HEK293 (cell line): ENCODE measurements around the gene DPYSL4.

Experiments used
- CTCF ChIA-PET: fragments of 350-600 bp; formaldehyde crosslinking; extraction: SDS; loops from one replicate; lab custom pipeline; 2021; ENCODE audit warnings: antibody characterized with exemption; lab: Yijun Ruan, JAX
- POLR2A ChIA-PET: fragments of 300-600 bp; formaldehyde crosslinking; extraction: SDS; loops from one replicate; lab custom pipeline; 2020; ENCODE audit warnings: antibody characterized with exemption, inconsistent platforms; lab: Yijun Ruan, JAX
- H3K27ac ChIP-seq: fragments of 200-500 bp; sonication (Bioruptor generic); 2 replicates; pipeline ENCODE4 v1.5.1; 2014; ENCODE audit warnings: low read depth, low read length, control low read depth, inconsistent platforms; ENCODE audit errors: extremely low read depth
- H3K36me3 ChIP-seq, 2 experiments: fragments of 200-500 bp in 1 of 2; sonication (Bioruptor generic) in 1 of 2; 1 replicate in 1 of 2; 2 replicates in 1 of 2; pipeline ENCODE4 v1.5.1; 2014 to 2017; ENCODE audit warnings: inconsistent platforms in 2 of 2, low read length in 2 of 2; ENCODE audit not compliant: control insufficient read depth in 2 of 2, insufficient read depth in 1 of 2
- H3K4me1 ChIP-seq: fragments of 200-500 bp; sonication (Bioruptor generic); 2 replicates; pipeline ENCODE4 v1.5.1; 2014; ENCODE audit warnings: mild to moderate bottlenecking, low read length, inconsistent platforms; ENCODE audit not compliant: control insufficient read depth, insufficient read depth
- H3K4me3 ChIP-seq: 2 replicates; pipeline ENCODE4 v1.5.1; 2011; ENCODE audit warnings: low read depth, mild to moderate bottlenecking, control low read depth, low read length, moderate library complexity
- H3K9me3 ChIP-seq: fragments of 200-500 bp; sonication (Bioruptor generic); 2 replicates; pipeline ENCODE4 v1.5.1; 2014; ENCODE audit warnings: low read depth, low read length, inconsistent platforms; ENCODE audit not compliant: control insufficient read depth, insufficient read depth
- OSR2 ChIP-seq: fragments of 450-650 bp; formaldehyde crosslinking; IDR thresholded peaks from 2 replicates; pipeline ENCODE4 v1.5.1; 2016; ENCODE audit warnings: missing biosample characterization, missing genetic modification characterization
- PRDM1 ChIP-seq: fragments of 450-650 bp; formaldehyde crosslinking; IDR thresholded peaks from 2 replicates; pipeline ENCODE4; 2016; ENCODE audit warnings: missing biosample characterization, missing genetic modification characterization
- SALL2 ChIP-seq: fragments of 450-650 bp; formaldehyde crosslinking; IDR thresholded peaks from 2 replicates; pipeline ENCODE4 v1.5.0; 2017; ENCODE audit warnings: missing biosample characterization, mild to moderate bottlenecking, missing genetic modification characterization, borderline replicate concordance
- SP2 ChIP-seq: fragments of 450-650 bp; formaldehyde crosslinking; IDR thresholded peaks from 2 replicates; pipeline ENCODE4 v1.5.1; 2016; ENCODE audit warnings: missing biosample characterization, missing genetic modification characterization
- SP3 ChIP-seq: fragments of 450-650 bp; formaldehyde crosslinking; IDR thresholded peaks from 2 replicates; pipeline ENCODE4 v1.5.1; 2016; ENCODE audit warnings: missing biosample characterization, missing genetic modification characterization
- SP7 ChIP-seq: fragments of 450-650 bp; formaldehyde crosslinking; IDR thresholded peaks from 2 replicates; pipeline ENCODE4 v1.5.1; 2016; ENCODE audit warnings: missing biosample characterization, missing genetic modification characterization
- ZBTB17 ChIP-seq: fragments of 450-650 bp; formaldehyde crosslinking; IDR thresholded peaks from 2 replicates; pipeline ENCODE4 v1.5.1; 2016; ENCODE audit warnings: missing biosample characterization, missing genetic modification characterization
- ZBTB20 ChIP-seq: fragments of 450-650 bp; formaldehyde crosslinking; IDR thresholded peaks from 2 replicates; pipeline ENCODE4 v1.5.1; 2016; ENCODE audit warnings: missing biosample characterization, missing genetic modification characterization
- ZNF138 ChIP-seq: fragments of 450-650 bp; formaldehyde crosslinking; IDR thresholded peaks from 2 replicates; pipeline ENCODE4 v1.5.1; 2016; ENCODE audit warnings: missing biosample characterization, missing genetic modification characterization, borderline replicate concordance
- ZNF174 ChIP-seq: fragments of 450-650 bp; formaldehyde crosslinking; IDR thresholded peaks from 2 replicates; pipeline ENCODE4 v1.5.0; 2017; ENCODE audit warnings: missing biosample characterization, mild to moderate bottlenecking, missing genetic modification characterization
- ZNF221 ChIP-seq: fragments of 450-650 bp; formaldehyde crosslinking; IDR thresholded peaks from 2 replicates; pipeline ENCODE4 v1.5.1; 2017; ENCODE audit warnings: missing biosample characterization, missing genetic modification characterization, borderline replicate concordance
- ZNF292 ChIP-seq: fragments of 450-650 bp; formaldehyde crosslinking; IDR thresholded peaks from 2 replicates; pipeline ENCODE4 v1.5.1; 2016; ENCODE audit warnings: low read depth, missing biosample characterization, missing genetic modification characterization, borderline replicate concordance
- ZNF311 ChIP-seq: fragments of 450-650 bp; formaldehyde crosslinking; IDR thresholded peaks from 2 replicates; pipeline ENCODE4 v1.5.1; 2017; ENCODE audit warnings: missing biosample characterization, missing genetic modification characterization, borderline replicate concordance
- ZNF335 ChIP-seq: fragments of 450-650 bp; formaldehyde crosslinking; conservative IDR thresholded peaks from 2 replicates; pipeline ENCODE4 v1.5.1; 2016; ENCODE audit warnings: missing biosample characterization, missing genetic modification characterization
- ZNF354C ChIP-seq: fragments of 450-650 bp; formaldehyde crosslinking; IDR thresholded peaks from 2 replicates; pipeline ENCODE4 v1.5.1; 2016; ENCODE audit warnings: missing biosample characterization, missing genetic modification characterization, low read depth, borderline replicate concordance
- ZNF366 ChIP-seq: fragments of 450-650 bp; formaldehyde crosslinking; conservative IDR thresholded peaks from 2 replicates; pipeline ENCODE4 v1.5.1; 2016; ENCODE audit warnings: missing biosample characterization, missing genetic modification characterization
- ZNF391 ChIP-seq: fragments of 450-650 bp; formaldehyde crosslinking; IDR thresholded peaks from 2 replicates; pipeline ENCODE4 v1.5.1; 2016; ENCODE audit warnings: low read depth, missing biosample characterization, missing genetic modification characterization, borderline replicate concordance
- ZNF416 ChIP-seq: fragments of 450-650 bp; formaldehyde crosslinking; IDR thresholded peaks from 2 replicates; pipeline ENCODE4 v1.5.1; 2016; ENCODE audit warnings: missing biosample characterization, missing genetic modification characterization
- ZNF501 ChIP-seq: fragments of 450-650 bp; formaldehyde crosslinking; IDR thresholded peaks from 2 replicates; pipeline ENCODE4 v1.5.1; 2016; ENCODE audit warnings: missing biosample characterization, missing genetic modification characterization
- ZNF600 ChIP-seq: fragments of 450-650 bp; formaldehyde crosslinking; IDR thresholded peaks from 2 replicates; pipeline ENCODE4 v1.5.1; 2016; ENCODE audit warnings: missing biosample characterization, missing genetic modification characterization
- ZNF626 ChIP-seq: fragments of 450-650 bp; sonication (Bioruptor Pico); formaldehyde crosslinking; IDR thresholded peaks from 2 replicates; pipeline ENCODE4 v1.5.1; 2018; ENCODE audit warnings: missing biosample characterization, missing genetic modification characterization, inconsistent platforms
- ZNF677 ChIP-seq: fragments of 450-650 bp; IDR thresholded peaks from 2 replicates; pipeline ENCODE4 v1.5.0; 2018; ENCODE audit warnings: missing biosample characterization, mild to moderate bottlenecking, missing genetic modification characterization, moderate library complexity
- ZSCAN30 ChIP-seq: fragments of 450-650 bp; IDR thresholded peaks from 2 replicates; pipeline ENCODE4 v1.5.1; 2018; ENCODE audit warnings: missing biosample characterization, mild to moderate bottlenecking, missing genetic modification characterization, moderate library complexity
- TF ChIP-seq, protein P1 (sequence below): fragments of 450-650 bp; formaldehyde crosslinking; IDR thresholded peaks from 2 replicates; pipeline ENCODE4 v1.5.1; 2016; ENCODE audit warnings: missing biosample characterization, missing genetic modification characterization, borderline replicate concordance
- TF ChIP-seq, protein P2 (sequence below): fragments of 450-650 bp; formaldehyde crosslinking; IDR thresholded peaks from 2 replicates; pipeline ENCODE4 v1.5.1; 2016; ENCODE audit warnings: missing biosample characterization, missing genetic modification characterization
- TF ChIP-seq, protein P3 (sequence below): fragments of 450-650 bp; formaldehyde crosslinking; IDR thresholded peaks from 2 replicates; pipeline ENCODE4 v1.5.1; 2017; ENCODE audit warnings: missing biosample characterization, missing genetic modification characterization
- TF ChIP-seq, protein P4 (sequence below): fragments of 450-650 bp; formaldehyde crosslinking; IDR thresholded peaks from 2 replicates; pipeline ENCODE4 v1.5.1; 2016; ENCODE audit warnings: missing biosample characterization, missing genetic modification characterization, low read depth
- TF ChIP-seq, protein P5 (sequence below): fragments of 450-650 bp; formaldehyde crosslinking; IDR thresholded peaks from 2 replicates; pipeline ENCODE4 v1.5.1; 2017; ENCODE audit warnings: missing biosample characterization, missing genetic modification characterization

DPYSL4 gene

DNA sequence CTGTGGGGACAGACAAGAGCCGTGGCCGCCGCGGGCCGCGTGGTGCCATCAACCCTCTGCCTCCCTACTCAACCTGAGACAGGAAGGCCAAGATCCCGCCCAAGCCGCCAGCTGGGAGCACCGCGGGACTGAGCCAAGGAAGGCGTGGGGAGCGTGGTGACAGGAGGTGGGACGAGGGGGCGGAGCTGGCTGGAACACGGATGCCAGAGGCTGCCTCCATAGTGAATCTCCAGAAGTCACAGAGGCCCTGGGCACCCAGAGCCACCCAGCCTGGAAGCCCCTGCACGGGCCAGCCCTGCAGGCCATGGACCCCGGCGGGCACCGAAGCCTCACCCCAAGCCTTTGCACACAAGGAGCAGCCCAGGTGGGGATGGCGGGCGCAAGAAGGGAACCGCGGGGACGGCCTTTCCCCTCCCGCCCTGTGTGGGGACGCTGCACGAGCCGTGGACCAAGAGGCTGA is 18.1 kb upstream of the DPYSL4 start:
- CTCF ChIA-PET, result no interaction called here
- no peaks in the 10 kb centered on the region for H3K36me3 ChIP-seq

DNA sequence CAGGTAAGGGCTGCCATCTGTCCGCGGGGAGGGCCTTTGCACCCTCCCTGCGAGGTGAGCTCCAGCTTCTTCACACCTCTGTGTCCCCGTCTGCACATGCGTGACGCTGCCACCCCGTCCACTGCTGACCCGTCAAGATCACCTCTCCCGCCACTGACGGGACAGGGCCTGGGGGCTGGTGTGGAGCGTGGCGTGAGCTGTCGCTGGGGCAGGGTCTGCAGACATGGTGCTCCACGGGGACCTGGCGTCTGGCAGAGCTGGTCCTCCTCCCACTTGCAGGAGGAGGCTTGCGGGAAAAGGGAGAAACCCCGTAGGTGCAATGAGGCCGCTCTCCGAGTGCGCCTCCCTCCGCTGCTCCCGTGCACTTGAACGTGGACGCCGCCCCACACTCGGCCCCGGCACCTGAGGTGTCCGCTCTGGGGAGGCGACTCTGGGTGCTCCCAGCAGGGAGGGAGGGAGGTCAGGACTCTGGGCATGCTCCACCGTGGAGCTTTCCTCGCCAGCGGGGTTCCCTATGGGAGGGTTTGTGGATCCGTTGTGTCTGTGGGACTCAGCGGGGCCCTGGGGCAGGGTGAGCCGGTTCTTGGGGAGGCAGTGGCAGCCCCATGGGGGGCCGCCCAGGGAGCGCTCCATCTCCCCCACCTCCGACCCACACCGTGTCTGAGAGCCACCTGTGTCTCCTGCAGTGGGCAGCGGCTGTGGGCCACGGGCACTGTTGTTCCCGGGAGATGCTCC is 17.6 kb upstream of the DPYSL4 start:
- no peaks in the 10 kb centered on the region for H3K36me3 ChIP-seq
- H3K4me3 ChIP-seq, result no peak overlapping the region
- no peaks in the 10 kb centered on the region for H3K9me3 ChIP-seq
- no peak overlapping the region for H3K27ac ChIP-seq
- POLR2A ChIA-PET, result no interaction called here
- CTCF ChIA-PET, result interaction anchor here (0.7 to 1.0 kb wide), 2 partner anchors 253 to 277 kb away, joined by 3 read pairs; no protein-coding TSS in a partner anchor
- no peaks in the 10 kb centered on the region for H3K4me1 ChIP-seq
- TF ChIP-seq ZBTB20 (no peak), OSR2 (tag by site-specific recombination) (no peak), PRDM1 (tag by site-specific recombination) (no peak), ZNF221 (tag by site-specific recombination) (no peak), ZNF174 (no peak), ZNF416 (no peak), ZNF366 (tag by site-specific recombination) (no peak), ZSCAN30 (no peak)
- TF ChIP-seq, protein P1, sequence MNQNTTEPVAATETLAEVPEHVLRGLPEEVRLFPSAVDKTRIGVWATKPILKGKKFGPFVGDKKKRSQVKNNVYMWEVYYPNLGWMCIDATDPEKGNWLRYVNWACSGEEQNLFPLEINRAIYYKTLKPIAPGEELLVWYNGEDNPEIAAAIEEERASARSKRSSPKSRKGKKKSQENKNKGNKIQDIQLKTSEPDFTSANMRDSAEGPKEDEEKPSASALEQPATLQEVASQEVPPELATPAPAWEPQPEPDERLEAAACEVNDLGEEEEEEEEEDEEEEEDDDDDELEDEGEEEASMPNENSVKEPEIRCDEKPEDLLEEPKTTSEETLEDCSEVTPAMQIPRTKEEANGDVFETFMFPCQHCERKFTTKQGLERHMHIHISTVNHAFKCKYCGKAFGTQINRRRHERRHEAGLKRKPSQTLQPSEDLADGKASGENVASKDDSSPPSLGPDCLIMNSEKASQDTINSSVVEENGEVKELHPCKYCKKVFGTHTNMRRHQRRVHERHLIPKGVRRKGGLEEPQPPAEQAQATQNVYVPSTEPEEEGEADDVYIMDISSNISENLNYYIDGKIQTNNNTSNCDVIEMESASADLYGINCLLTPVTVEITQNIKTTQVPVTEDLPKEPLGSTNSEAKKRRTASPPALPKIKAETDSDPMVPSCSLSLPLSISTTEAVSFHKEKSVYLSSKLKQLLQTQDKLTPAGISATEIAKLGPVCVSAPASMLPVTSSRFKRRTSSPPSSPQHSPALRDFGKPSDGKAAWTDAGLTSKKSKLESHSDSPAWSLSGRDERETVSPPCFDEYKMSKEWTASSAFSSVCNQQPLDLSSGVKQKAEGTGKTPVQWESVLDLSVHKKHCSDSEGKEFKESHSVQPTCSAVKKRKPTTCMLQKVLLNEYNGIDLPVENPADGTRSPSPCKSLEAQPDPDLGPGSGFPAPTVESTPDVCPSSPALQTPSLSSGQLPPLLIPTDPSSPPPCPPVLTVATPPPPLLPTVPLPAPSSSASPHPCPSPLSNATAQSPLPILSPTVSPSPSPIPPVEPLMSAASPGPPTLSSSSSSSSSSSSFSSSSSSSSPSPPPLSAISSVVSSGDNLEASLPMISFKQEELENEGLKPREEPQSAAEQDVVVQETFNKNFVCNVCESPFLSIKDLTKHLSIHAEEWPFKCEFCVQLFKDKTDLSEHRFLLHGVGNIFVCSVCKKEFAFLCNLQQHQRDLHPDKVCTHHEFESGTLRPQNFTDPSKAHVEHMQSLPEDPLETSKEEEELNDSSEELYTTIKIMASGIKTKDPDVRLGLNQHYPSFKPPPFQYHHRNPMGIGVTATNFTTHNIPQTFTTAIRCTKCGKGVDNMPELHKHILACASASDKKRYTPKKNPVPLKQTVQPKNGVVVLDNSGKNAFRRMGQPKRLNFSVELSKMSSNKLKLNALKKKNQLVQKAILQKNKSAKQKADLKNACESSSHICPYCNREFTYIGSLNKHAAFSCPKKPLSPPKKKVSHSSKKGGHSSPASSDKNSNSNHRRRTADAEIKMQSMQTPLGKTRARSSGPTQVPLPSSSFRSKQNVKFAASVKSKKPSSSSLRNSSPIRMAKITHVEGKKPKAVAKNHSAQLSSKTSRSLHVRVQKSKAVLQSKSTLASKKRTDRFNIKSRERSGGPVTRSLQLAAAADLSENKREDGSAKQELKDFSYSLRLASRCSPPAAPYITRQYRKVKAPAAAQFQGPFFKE (tag by site-specific recombination), result no peak

More for the DNA sequence above, 18.1 kb upstream of the DPYSL4 start:
- POLR2A ChIA-PET, result no interaction called here
- Histone ChIP-seq H3K4me3 (no peak overlapping the region), H3K27ac (no peak overlapping the region), H3K9me3 (no peaks in the 10 kb centered on the region), H3K4me1 (no peaks in the 10 kb centered on the region)
- TF ChIP-seq ZNF626 (tag by site-specific recombination) (no peak), ZNF677 (tag by site-specific recombination) (no peak), ZNF600 (tag by site-specific recombination) (no peak), SP7 (tag by site-specific recombination) (no peak), ZNF501 (tag by site-specific recombination) (no peak), ZNF138 (tag by site-specific recombination) (no peak), SP3 (tag by site-specific recombination) (no peak), SALL2 (tag by site-specific recombination) (no peak), ZBTB17 (tag by site-specific recombination) (no peak), ZNF354C (tag by site-specific recombination) (no peak), ZNF391 (no peak), ZNF311 (tag by site-specific recombination) (no peak), ZNF292 (tag by site-specific recombination) (no peak), SP2 (no peak), ZNF335 (tag by site-specific recombination) (no peak)
- TF ChIP-seq, protein P2, sequence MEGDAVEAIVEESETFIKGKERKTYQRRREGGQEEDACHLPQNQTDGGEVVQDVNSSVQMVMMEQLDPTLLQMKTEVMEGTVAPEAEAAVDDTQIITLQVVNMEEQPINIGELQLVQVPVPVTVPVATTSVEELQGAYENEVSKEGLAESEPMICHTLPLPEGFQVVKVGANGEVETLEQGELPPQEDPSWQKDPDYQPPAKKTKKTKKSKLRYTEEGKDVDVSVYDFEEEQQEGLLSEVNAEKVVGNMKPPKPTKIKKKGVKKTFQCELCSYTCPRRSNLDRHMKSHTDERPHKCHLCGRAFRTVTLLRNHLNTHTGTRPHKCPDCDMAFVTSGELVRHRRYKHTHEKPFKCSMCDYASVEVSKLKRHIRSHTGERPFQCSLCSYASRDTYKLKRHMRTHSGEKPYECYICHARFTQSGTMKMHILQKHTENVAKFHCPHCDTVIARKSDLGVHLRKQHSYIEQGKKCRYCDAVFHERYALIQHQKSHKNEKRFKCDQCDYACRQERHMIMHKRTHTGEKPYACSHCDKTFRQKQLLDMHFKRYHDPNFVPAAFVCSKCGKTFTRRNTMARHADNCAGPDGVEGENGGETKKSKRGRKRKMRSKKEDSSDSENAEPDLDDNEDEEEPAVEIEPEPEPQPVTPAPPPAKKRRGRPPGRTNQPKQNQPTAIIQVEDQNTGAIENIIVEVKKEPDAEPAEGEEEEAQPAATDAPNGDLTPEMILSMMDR, result no peak
- TF ChIP-seq, protein P3, sequence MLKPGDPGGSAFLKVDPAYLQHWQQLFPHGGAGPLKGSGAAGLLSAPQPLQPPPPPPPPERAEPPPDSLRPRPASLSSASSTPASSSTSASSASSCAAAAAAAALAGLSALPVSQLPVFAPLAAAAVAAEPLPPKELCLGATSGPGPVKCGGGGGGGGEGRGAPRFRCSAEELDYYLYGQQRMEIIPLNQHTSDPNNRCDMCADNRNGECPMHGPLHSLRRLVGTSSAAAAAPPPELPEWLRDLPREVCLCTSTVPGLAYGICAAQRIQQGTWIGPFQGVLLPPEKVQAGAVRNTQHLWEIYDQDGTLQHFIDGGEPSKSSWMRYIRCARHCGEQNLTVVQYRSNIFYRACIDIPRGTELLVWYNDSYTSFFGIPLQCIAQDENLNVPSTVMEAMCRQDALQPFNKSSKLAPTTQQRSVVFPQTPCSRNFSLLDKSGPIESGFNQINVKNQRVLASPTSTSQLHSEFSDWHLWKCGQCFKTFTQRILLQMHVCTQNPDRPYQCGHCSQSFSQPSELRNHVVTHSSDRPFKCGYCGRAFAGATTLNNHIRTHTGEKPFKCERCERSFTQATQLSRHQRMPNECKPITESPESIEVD (tag by site-specific recombination), result no peak
- TF ChIP-seq, protein P4, sequence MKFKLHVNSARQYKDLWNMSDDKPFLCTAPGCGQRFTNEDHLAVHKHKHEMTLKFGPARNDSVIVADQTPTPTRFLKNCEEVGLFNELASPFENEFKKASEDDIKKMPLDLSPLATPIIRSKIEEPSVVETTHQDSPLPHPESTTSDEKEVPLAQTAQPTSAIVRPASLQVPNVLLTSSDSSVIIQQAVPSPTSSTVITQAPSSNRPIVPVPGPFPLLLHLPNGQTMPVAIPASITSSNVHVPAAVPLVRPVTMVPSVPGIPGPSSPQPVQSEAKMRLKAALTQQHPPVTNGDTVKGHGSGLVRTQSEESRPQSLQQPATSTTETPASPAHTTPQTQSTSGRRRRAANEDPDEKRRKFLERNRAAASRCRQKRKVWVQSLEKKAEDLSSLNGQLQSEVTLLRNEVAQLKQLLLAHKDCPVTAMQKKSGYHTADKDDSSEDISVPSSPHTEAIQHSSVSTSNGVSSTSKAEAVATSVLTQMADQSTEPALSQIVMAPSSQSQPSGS (tag by site-specific recombination), result no peak
- TF ChIP-seq, protein P5, sequence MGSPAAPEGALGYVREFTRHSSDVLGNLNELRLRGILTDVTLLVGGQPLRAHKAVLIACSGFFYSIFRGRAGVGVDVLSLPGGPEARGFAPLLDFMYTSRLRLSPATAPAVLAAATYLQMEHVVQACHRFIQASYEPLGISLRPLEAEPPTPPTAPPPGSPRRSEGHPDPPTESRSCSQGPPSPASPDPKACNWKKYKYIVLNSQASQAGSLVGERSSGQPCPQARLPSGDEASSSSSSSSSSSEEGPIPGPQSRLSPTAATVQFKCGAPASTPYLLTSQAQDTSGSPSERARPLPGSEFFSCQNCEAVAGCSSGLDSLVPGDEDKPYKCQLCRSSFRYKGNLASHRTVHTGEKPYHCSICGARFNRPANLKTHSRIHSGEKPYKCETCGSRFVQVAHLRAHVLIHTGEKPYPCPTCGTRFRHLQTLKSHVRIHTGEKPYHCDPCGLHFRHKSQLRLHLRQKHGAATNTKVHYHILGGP (tag by site-specific recombination), result no peak
